Iris pigment epithelial cell (primary cell): ENCODE results near the gene SNAI1.

ENCODE experiments used
- DNase-seq: peaks from one replicate; pipeline ENCODE4 v3.0.0-alpha.2; 2011; ENCODE audit warnings: low read depth

The SNAI1 gene

GRCh38 chr20:50037575-50037974, 54.8 kb downstream of the SNAI1 start:
- no peak for DNase-seq

DNA sequence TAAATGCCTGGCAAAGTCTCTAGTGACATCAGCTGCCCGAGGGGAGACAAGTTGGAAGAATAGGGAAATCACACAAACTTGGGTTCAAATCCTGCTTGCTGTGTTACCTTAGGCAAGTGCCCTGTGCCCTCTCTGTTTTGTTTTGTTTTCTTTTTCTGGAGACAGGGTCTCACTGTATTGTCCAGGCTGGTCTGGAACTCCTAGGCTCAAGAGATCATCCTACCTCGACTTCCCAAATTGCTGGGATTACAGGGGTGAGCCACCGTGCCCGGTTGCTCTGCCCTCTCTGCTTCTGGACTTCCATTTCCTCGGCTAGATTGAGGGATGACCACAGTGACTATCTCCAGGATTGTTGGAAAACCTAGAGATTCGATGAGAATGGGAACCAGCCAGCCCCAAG, 55.4 kb downstream of the SNAI1 start:
- no peak for DNase-seq
